H9 (cell line): Measurements from ENCODE around the gene CELA2A. TPM values are rescaled to one million over a fixed set of nuclear protein-coding genes. Genes with fewer than 3 reads are reported as not detected.

Source experiments
- DNase-seq: peaks from one replicate; pipeline ENCODE4 v3.0.0-alpha.2; 2017
- H2AFZ ChIP-seq: one replicate; pipeline ENCODE4 v1.6.1; 2013; ENCODE audit warnings: mild to moderate bottlenecking, low read length, control low read depth, moderate library complexity
- H2AK5ac ChIP-seq: 2 replicates; pipeline ENCODE4 v1.6.1; 2013; ENCODE audit warnings: low read length, control low read depth, mixed read lengths; ENCODE audit not compliant: insufficient read length
- H2BK120ac ChIP-seq: one replicate; pipeline ENCODE4 v1.6.1; 2013; ENCODE audit warnings: low read depth, mild to moderate bottlenecking, low read length, control low read depth, inconsistent platforms; ENCODE audit not compliant: poor library complexity, severe bottlenecking
- H2BK12ac ChIP-seq: 2 replicates; pipeline ENCODE4 v1.6.1; 2013; ENCODE audit warnings: low read length, control low read depth, mixed read lengths, low read depth; ENCODE audit not compliant: insufficient read length
- H2BK15ac ChIP-seq: 2 replicates; pipeline ENCODE4 v1.6.1; 2013; ENCODE audit warnings: low read depth, low read length, control low read depth
- H2BK20ac ChIP-seq: one replicate; pipeline ENCODE4 v1.6.1; 2013; ENCODE audit warnings: low read depth, mild to moderate bottlenecking, low read length, control low read depth, inconsistent platforms; ENCODE audit not compliant: poor library complexity, severe bottlenecking
- H2BK5ac ChIP-seq: 2 replicates; pipeline ENCODE4 v1.6.1; 2013; ENCODE audit warnings: low read length, control low read depth, mixed read lengths; ENCODE audit not compliant: insufficient read length
- H3K14ac ChIP-seq: 2 replicates; pipeline ENCODE4 v1.6.1; 2013; ENCODE audit warnings: low read length, control low read depth; ENCODE audit not compliant: insufficient read depth
- H3K18ac ChIP-seq: 2 replicates; pipeline ENCODE4 v1.6.1; 2013; ENCODE audit warnings: low read depth, mild to moderate bottlenecking, mixed read lengths, low read length, control low read depth; ENCODE audit not compliant: insufficient read length
- H3K23ac ChIP-seq: 2 replicates; pipeline ENCODE4 v1.6.1; 2013; ENCODE audit warnings: low read length, control low read depth, mixed read lengths, low read depth; ENCODE audit not compliant: insufficient read length
- H3K23me2 ChIP-seq: 2 replicates; pipeline ENCODE4 v1.6.1; 2013; ENCODE audit warnings: low read depth, mild to moderate bottlenecking, mixed read lengths, low read length, control low read depth; ENCODE audit not compliant: insufficient read length, poor library complexity, severe bottlenecking
- H3K27ac ChIP-seq: 2 replicates; pipeline ENCODE4 v1.5.1; 2013; ENCODE audit warnings: low read length, control low read depth, mixed read lengths, low read depth; ENCODE audit not compliant: insufficient read length
- H3K27me3 ChIP-seq: 2 replicates; pipeline ENCODE4 v1.6.1; 2013; ENCODE audit warnings: low read length, control low read depth, inconsistent platforms; ENCODE audit not compliant: insufficient read depth
- H3K4ac ChIP-seq: 2 replicates; pipeline ENCODE4 v1.6.1; 2013; ENCODE audit warnings: low read depth, mild to moderate bottlenecking, control low read depth, inconsistent platforms, low read length, moderate library complexity
- H3K4me1 ChIP-seq: 2 replicates; pipeline ENCODE4 v1.6.1; 2013; ENCODE audit warnings: low read length, control low read depth, inconsistent platforms; ENCODE audit not compliant: insufficient read depth
- H3K4me2 ChIP-seq: 2 replicates; pipeline ENCODE4 v1.6.1; 2013; ENCODE audit warnings: low read length, control low read depth, mixed read lengths; ENCODE audit not compliant: insufficient read length, insufficient read depth
- H3K56ac ChIP-seq: 2 replicates; pipeline ENCODE4 v1.6.1; 2013; ENCODE audit warnings: low read depth, mild to moderate bottlenecking, mixed read lengths, low read length, control low read depth; ENCODE audit not compliant: insufficient read length
- H3K79me1 ChIP-seq: 2 replicates; pipeline ENCODE4 v1.6.1; 2013; ENCODE audit warnings: low read depth, mild to moderate bottlenecking, moderate library complexity, low read length, control low read depth, inconsistent platforms; ENCODE audit not compliant: insufficient read depth, poor library complexity, severe bottlenecking
- H3K79me2 ChIP-seq: 2 replicates; pipeline ENCODE4 v1.6.1; 2013; ENCODE audit warnings: low read length, control low read depth, inconsistent platforms; ENCODE audit not compliant: insufficient read depth
- H3K9ac ChIP-seq: 2 replicates; pipeline ENCODE4 v1.6.1; 2013; ENCODE audit warnings: low read length, control low read depth, mixed read lengths; ENCODE audit not compliant: insufficient read length; ENCODE audit errors: extremely low read depth
- H3K9me3 ChIP-seq: one replicate; pipeline ENCODE4 v1.6.1; 2013; ENCODE audit warnings: low read depth, low read length, inconsistent platforms; ENCODE audit not compliant: control insufficient read depth
- H3T11ph ChIP-seq: one replicate; pipeline ENCODE4 v1.6.1; 2013; ENCODE audit warnings: mild to moderate bottlenecking, low read length, control low read depth, inconsistent platforms
- H4K20me1 ChIP-seq: one replicate; pipeline ENCODE4 v1.6.1; 2013; ENCODE audit not compliant: control insufficient read depth, insufficient read length, insufficient read depth
- H4K5ac ChIP-seq: 2 replicates; pipeline ENCODE4 v1.6.1; 2013; ENCODE audit warnings: low read depth, mild to moderate bottlenecking, mixed read lengths, low read length, control low read depth; ENCODE audit not compliant: insufficient read length
- H4K8ac ChIP-seq: replicated peaks from 2 replicates; pipeline ENCODE4 v1.6.1; 2013; ENCODE audit warnings: low read length, control low read depth, mixed read lengths, low read depth; ENCODE audit not compliant: insufficient read length
- H4K91ac ChIP-seq: 2 replicates; pipeline ENCODE4 v1.6.1; 2013; ENCODE audit warnings: low read depth, mild to moderate bottlenecking, moderate library complexity, mixed read lengths, low read length, control low read depth; ENCODE audit not compliant: insufficient read length
- H3K27ac Mint-ChIP-seq, 3 experiments: 2 replicates in 2 of 3; 3 replicates in 1 of 3; pipeline ENCODE4 v1.8.0; 2020 to 2021; ENCODE audit warnings: mixed read lengths in 3 of 3, mild to moderate bottlenecking in 1 of 3, moderate library complexity in 1 of 3
- H3K27me3 Mint-ChIP-seq: 2 replicates; pipeline ENCODE4 v1.8.0; 2021; ENCODE audit warnings: low read depth, mild to moderate bottlenecking, moderate library complexity, mixed read lengths
- H3K36me3 Mint-ChIP-seq, 3 experiments: 2 replicates in 2 of 3; 3 replicates in 1 of 3; pipeline ENCODE4 v1.8.0; 2020 to 2021; ENCODE audit warnings: low read depth in 3 of 3, mixed read lengths in 3 of 3; ENCODE audit not compliant: insufficient read depth in 1 of 3
- H3K4me1 Mint-ChIP-seq, 2 experiments: 2 replicates each; pipeline ENCODE4 v1.8.0; 2020; ENCODE audit warnings: mixed read lengths in 2 of 2
- H3K4me3 Mint-ChIP-seq, 2 experiments: 2 replicates in 1 of 2; 3 replicates in 1 of 2; pipeline ENCODE4 v1.8.0; 2020 to 2021; ENCODE audit warnings: mild to moderate bottlenecking in 2 of 2, mixed read lengths in 2 of 2, moderate library complexity in 1 of 2
- H3K9me3 Mint-ChIP-seq, 2 experiments: 2 replicates in 1 of 2; 3 replicates in 1 of 2; pipeline ENCODE4 v1.8.0; 2020; ENCODE audit warnings: mild to moderate bottlenecking in 2 of 2, mixed read lengths in 2 of 2, moderate library complexity in 1 of 2
- WGBS: extraction: QIAGEN DNeasy Blood & Tissue Kit; methylation state at CpG from one replicate; pipeline ENCODE4 v1.1.7; 2013; ENCODE audit warnings: missing lambda C conversion rate, low lambda C conversion rate, mixed read lengths; ENCODE audit not compliant: insufficient read length; ENCODE audit errors: extremely low coverage; 5-methylcytosine and 5-hydroxymethylcytosine counted together
- total RNA-seq: library from RNA; stranded (reverse); gene quantifications from 2 replicates; pipeline ENCODE4 v1.2.1, GENCODE V29; 2021
- TF ChIP-seq, protein P1 (sequence below): fragments of 200-600 bp; sonication (generic); conservative IDR thresholded peaks from 3 replicates; pipeline ENCODE4 v1.8.0; 2021; ENCODE audit warnings: antibody characterized with exemption, mild to moderate bottlenecking

The CELA2A gene
- total RNA-seq, 1 experiment from 2014 or later = not detected

DNA sequence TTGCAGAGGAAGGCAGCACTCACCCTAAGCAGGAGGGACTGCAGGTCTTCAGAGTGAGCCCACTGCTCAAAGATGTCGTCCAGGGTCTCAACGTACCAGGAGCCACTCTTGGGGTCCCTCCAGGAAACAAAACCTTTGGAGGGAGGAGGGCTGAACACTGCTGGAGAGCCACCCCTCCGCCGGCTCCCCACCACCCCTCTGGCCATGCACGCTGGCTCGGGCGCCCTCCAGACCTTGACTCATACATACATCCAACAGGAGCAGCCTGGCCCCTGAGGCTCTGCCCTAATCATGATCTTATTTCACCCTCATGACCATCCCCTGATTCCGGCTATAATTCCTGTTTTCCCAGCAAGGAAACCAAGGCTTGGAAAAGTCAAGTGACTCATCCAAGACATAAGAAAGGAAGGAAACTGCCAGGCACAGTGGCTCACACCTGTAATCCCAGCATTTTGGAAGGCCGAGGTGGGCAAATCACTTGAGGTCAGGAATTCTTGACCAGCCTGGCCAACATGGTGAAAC lies 37.4 kb downstream of the CELA2A start:
- Histone ChIP-seq H3K23ac (no peak overlapping the region), H3K18ac (no peak overlapping the region), H3K27me3 (no peaks in the 10 kb centered on the region), H2BK12ac (no peak overlapping the region), H2BK120ac (no peak overlapping the region), H4K5ac (no peak overlapping the region), H2BK20ac (no peak overlapping the region), H3K4me1 (no peaks in the 10 kb centered on the region; the same call in 1 of the 2 replicates), H2AFZ (no peak overlapping the region), H3K79me2 (no peaks in the 10 kb centered on the region), H3K27ac (no peak overlapping the region), H3K9ac (no peak overlapping the region), H4K8ac (no peak overlapping the region), H3K79me1 (no peaks in the 10 kb centered on the region), H2AK5ac (no peak overlapping the region), H3K4me2 (no peak overlapping the region), H2BK15ac (no peak overlapping the region), H3T11ph (no peak overlapping the region), H3K4ac (no peak overlapping the region), H3K56ac (no peak overlapping the region), H4K91ac (no peak overlapping the region), H3K23me2 (no peaks in the 10 kb centered on the region), H2BK5ac (no peak overlapping the region), H3K9me3 (no peaks in the 10 kb centered on the region), H4K20me1 (no peaks in the 10 kb centered on the region), H3K14ac (no peak overlapping the region)
- TF ChIP-seq, protein P1, sequence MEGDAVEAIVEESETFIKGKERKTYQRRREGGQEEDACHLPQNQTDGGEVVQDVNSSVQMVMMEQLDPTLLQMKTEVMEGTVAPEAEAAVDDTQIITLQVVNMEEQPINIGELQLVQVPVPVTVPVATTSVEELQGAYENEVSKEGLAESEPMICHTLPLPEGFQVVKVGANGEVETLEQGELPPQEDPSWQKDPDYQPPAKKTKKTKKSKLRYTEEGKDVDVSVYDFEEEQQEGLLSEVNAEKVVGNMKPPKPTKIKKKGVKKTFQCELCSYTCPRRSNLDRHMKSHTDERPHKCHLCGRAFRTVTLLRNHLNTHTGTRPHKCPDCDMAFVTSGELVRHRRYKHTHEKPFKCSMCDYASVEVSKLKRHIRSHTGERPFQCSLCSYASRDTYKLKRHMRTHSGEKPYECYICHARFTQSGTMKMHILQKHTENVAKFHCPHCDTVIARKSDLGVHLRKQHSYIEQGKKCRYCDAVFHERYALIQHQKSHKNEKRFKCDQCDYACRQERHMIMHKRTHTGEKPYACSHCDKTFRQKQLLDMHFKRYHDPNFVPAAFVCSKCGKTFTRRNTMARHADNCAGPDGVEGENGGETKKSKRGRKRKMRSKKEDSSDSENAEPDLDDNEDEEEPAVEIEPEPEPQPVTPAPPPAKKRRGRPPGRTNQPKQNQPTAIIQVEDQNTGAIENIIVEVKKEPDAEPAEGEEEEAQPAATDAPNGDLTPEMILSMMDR = no peak
- Mint-ChIP-seq H3K9me3 (peaks cover 3% of the 10 kb centered on the region in 2 experiments; a peak in 3 of 5 replicates), H3K27me3 (no peaks in the 10 kb centered on the region), H3K27ac (peak overlapping the region in 1 of 3 experiments; percentile 63; a peak in 2 of 7 replicates), H3K4me3 (no peak overlapping the region), H3K4me1 (peaks cover 12% of the 10 kb centered on the region in 2 experiments), H3K36me3 (peaks cover 14 to 34% (median 31%) of the 10 kb centered on the region in 3 experiments)
- no CpG with 5 or more reads among the region's 9 CpGs for WGBS
- DNase-seq = no peak
